Measurements from ENCODE around the gene SLC33A1. TPM values are rescaled to one million over a fixed set of nuclear protein-coding genes. Genes with fewer than 3 reads are reported as not detected.
"Not testable (repeated sequence)": the region's sequence is repeated elsewhere in the genome, so short reads cannot be mapped to it uniquely, and the experiment has no call there.

Gene SLC33A1
- total RNA-seq, 1 experiment from 2014 or later = 28.6 TPM

GRCh38 chr3:155861476-155862183 lies 7.4 kb upstream of the SLC33A1 start:
- H3K4me2 ChIP-seq = no peak overlapping the region
- H4K20me1 ChIP-seq (ENCODE audit: insufficient read depth) = no peaks in the 10 kb centered on the region
- no peaks in the 10 kb centered on the region for H3K9me2 ChIP-seq (ENCODE audit: insufficient read depth)
- TF ChIP-seq, protein P1, sequence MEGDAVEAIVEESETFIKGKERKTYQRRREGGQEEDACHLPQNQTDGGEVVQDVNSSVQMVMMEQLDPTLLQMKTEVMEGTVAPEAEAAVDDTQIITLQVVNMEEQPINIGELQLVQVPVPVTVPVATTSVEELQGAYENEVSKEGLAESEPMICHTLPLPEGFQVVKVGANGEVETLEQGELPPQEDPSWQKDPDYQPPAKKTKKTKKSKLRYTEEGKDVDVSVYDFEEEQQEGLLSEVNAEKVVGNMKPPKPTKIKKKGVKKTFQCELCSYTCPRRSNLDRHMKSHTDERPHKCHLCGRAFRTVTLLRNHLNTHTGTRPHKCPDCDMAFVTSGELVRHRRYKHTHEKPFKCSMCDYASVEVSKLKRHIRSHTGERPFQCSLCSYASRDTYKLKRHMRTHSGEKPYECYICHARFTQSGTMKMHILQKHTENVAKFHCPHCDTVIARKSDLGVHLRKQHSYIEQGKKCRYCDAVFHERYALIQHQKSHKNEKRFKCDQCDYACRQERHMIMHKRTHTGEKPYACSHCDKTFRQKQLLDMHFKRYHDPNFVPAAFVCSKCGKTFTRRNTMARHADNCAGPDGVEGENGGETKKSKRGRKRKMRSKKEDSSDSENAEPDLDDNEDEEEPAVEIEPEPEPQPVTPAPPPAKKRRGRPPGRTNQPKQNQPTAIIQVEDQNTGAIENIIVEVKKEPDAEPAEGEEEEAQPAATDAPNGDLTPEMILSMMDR (conservative IDR thresholded peaks at IDR 0.05) = no peak
- TF ChIP-seq EZH2 (IDR thresholded peaks at IDR 0.05; ENCODE audit: low read depth) = no peak
- CTCF ChIA-PET = no interaction called here
- no peaks in the 10 kb centered on the region for H3K79me2 ChIP-seq (ENCODE audit: low read depth)
- H2AFZ ChIP-seq = no peak overlapping the region
- H3K27ac ChIP-seq = no peak overlapping the region
- DNase-seq = no peak
- H3K27me3 ChIP-seq (ENCODE audit: insufficient read depth, low read depth) = no peaks in the 10 kb centered on the region
- POLR2A ChIA-PET (ENCODE audit: unreplicated experiment) = interaction anchor here (0.7 kb wide), 1 partner anchor 7 kb away, joined by 9 read pairs; the partner anchor contains the start of gene SLC33A1
- intact Hi-C loops (cut with micrococcal nuclease; ENCODE audit: unreplicated experiment) = no loop called here
- no peaks in the 10 kb centered on the region for H3K36me3 ChIP-seq (ENCODE audit: low read depth)
- peaks cover 2% of the 10 kb centered on the region; the same call in 1 of the 2 replicates for H3F3A ChIP-seq (ENCODE audit: insufficient read depth, low read depth)
- no peak overlapping the region for H3K4me3 ChIP-seq
- BruUV-seq (replicated peaks) = no TSS peak
- H3K4me1 ChIP-seq (replicated peaks; ENCODE audit: insufficient read depth) = no peaks in the 10 kb centered on the region
- peaks cover 6% of the 10 kb centered on the region; the same call in 1 of the 2 replicates for H3K9me3 ChIP-seq (ENCODE audit: insufficient read depth, low read depth)

DNA sequence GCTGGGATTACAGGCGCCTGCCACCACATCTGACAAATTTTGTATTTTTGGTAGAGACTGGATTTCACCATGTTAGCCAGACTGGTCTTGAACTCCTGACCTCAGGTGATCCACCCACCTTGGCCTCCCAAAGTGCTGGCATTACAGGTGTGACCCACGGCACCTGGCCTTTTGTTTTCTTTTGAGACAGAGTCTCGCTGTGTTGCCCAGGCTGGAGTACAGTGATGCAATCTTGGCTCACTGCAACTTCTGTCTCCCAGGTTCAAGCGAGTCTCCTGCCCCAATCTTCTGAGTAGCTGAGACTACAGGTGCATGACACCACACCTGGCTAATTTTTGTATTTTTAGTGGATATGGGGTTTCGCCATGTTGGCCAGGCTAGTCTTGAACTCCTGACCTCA lies 6.2 kb upstream of the SLC33A1 start:
- H3K27ac ChIP-seq; BruUV-seq (replicated peaks); H2AFZ ChIP-seq; H3K9me3 ChIP-seq (ENCODE audit: insufficient read depth, low read depth); CTCF ChIA-PET; H3K4me3 ChIP-seq; H3K4me1 ChIP-seq (replicated peaks; ENCODE audit: insufficient read depth); H3K79me2 ChIP-seq (ENCODE audit: low read depth); H3K9me2 ChIP-seq (ENCODE audit: insufficient read depth); H4K20me1 ChIP-seq (ENCODE audit: insufficient read depth); H3K4me2 ChIP-seq; DNase-seq; H3F3A ChIP-seq (ENCODE audit: insufficient read depth, low read depth); H3K27me3 ChIP-seq (ENCODE audit: insufficient read depth, low read depth); intact Hi-C loops (cut with micrococcal nuclease; ENCODE audit: unreplicated experiment); POLR2A ChIA-PET (ENCODE audit: unreplicated experiment); H3K36me3 ChIP-seq (ENCODE audit: low read depth): not testable (repeated sequence)

DNA sequence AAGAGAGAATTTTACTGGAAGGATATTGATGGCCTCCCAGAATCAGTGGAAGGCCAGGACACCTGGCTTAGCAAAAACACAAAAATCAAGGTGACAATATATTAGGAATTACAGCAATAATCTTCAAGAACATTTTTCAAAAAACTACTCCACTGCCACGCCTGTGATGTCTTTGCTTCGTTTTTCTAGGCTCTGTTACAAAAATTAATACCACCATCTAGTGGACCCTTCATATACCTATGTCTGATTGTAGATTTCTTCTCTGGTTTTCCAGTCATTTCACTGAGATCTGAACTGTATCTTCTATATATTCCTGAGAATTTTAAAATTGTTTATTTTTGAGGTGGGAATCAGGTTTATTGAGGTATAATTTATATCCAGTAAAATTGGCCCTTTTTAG lies 5.6 kb upstream of the SLC33A1 start:
- H3K4me3 ChIP-seq = no peak overlapping the region
- intact Hi-C loops (cut with micrococcal nuclease; ENCODE audit: unreplicated experiment) = loop anchor here (10.0 kb wide), 1 partner anchor 465 kb away; no protein-coding TSS in a partner anchor
- no peak for DNase-seq
- no peaks in the 10 kb centered on the region for H3K9me2 ChIP-seq (ENCODE audit: insufficient read depth)
- H3K36me3 ChIP-seq (ENCODE audit: low read depth) = no peaks in the 10 kb centered on the region
- BruUV-seq (replicated peaks) = no TSS peak
- H3K27ac ChIP-seq = no peak overlapping the region
- peaks cover 6% of the 10 kb centered on the region; the same call in 1 of the 2 replicates for H3K9me3 ChIP-seq (ENCODE audit: insufficient read depth, low read depth)
- H3K27me3 ChIP-seq (ENCODE audit: insufficient read depth, low read depth) = no peaks in the 10 kb centered on the region
- H3K79me2 ChIP-seq (ENCODE audit: low read depth) = 0 out of 2 replicates have a peak, but pooled peaks cover 12% of the 10 kb centered on the region
- H3F3A ChIP-seq (ENCODE audit: insufficient read depth, low read depth) = peaks cover 10% of the 10 kb centered on the region; the same call in 1 of the 2 replicates
- peaks cover 5% of the 10 kb centered on the region for H3K4me1 ChIP-seq (replicated peaks; ENCODE audit: insufficient read depth)
- 0 out of 2 replicates have a peak overlapping the region, but pooled peaks have one; percentile 7 for H3K4me2 ChIP-seq
- ChIA-PET CTCF (no interaction called here), POLR2A (ENCODE audit: unreplicated experiment) (no interaction called here)
- no peak overlapping the region for H2AFZ ChIP-seq
- no peak for TF ChIP-seq EZH2 (IDR thresholded peaks at IDR 0.05; ENCODE audit: low read depth)
- TF ChIP-seq, protein P1 (conservative IDR thresholded peaks at IDR 0.05) = peak; percentile 45; the same call in 1 of the 2 replicates
- no peaks in the 10 kb centered on the region for H4K20me1 ChIP-seq (ENCODE audit: insufficient read depth)

All from PC-9 (cell line).